ENCODE results near the gene PDLIM7. TPM values are rescaled to one million over a fixed set of nuclear protein-coding genes. Genes with fewer than 3 reads are reported as not detected.
"Not testable (repeated sequence)": the region's sequence is repeated elsewhere in the genome, so short reads cannot be mapped to it uniquely, and the experiment has no call there.

The PDLIM7 gene
- total RNA-seq, 2 experiments from 2014 or later = 41.2 to 42.2 TPM

GRCh38 chr5:177492841-177493240 is 4.6 kb downstream of the PDLIM7 start:
- H3K27ac Mint-ChIP-seq = no peak overlapping the region
- H3K4me3 Mint-ChIP-seq = no peak overlapping the region
- peaks cover 23% of the 10 kb centered on the region for H3K4me1 Mint-ChIP-seq (ENCODE audit: low read depth)
- CTCF ChIA-PET = interaction anchor here (0.6 to 3.2 kb wide), 8 partner anchors 14 to 103 kb away, joined by 3 to 14 read pairs (median 4); partner anchors contain the start of gene DDX41
- intact Hi-C loops (cut with micrococcal nuclease) = no loop called here
- peaks cover 1% of the 10 kb centered on the region for H3K27me3 Mint-ChIP-seq (ENCODE audit: low read depth)
- H3K36me3 Mint-ChIP-seq (ENCODE audit: low read depth) = peaks cover 6% of the 10 kb centered on the region
- DNase-seq = no peak
- H3K9me3 Mint-ChIP-seq = no peaks in the 10 kb centered on the region

- H3K27me3 Mint-ChIP-seq (ENCODE audit: low read depth) = no peaks in the 10 kb centered on the region
- H3K9me3 Mint-ChIP-seq = no peaks in the 10 kb centered on the region
- no peak overlapping the region for H3K27ac Mint-ChIP-seq
- H3K4me3 Mint-ChIP-seq = no peak overlapping the region
- DNase-seq = no peak
- peaks cover 21% of the 10 kb centered on the region for H3K4me1 Mint-ChIP-seq (ENCODE audit: low read depth)
- CTCF ChIA-PET = interaction anchor here (0.6 to 3.2 kb wide), 8 partner anchors 12 to 103 kb away, joined by 3 to 14 read pairs (median 4); partner anchors contain the start of gene DDX41
- peaks cover 6% of the 10 kb centered on the region for H3K36me3 Mint-ChIP-seq (ENCODE audit: low read depth)
- intact Hi-C loops (cut with micrococcal nuclease) = no loop called here
These were observed 5.2 kb downstream of the PDLIM7 start for GRCh38 chr5:177491983-177492746.

- H3K36me3 Mint-ChIP-seq (ENCODE audit: low read depth) = peaks cover 6% of the 10 kb centered on the region
- CTCF ChIA-PET = interaction anchor here (0.9 to 3.2 kb wide), 2 partner anchors 12 to 88 kb away, joined by 3 to 14 read pairs; no protein-coding TSS in a partner anchor
- intact Hi-C loops (cut with micrococcal nuclease) = no loop called here
- no peak overlapping the region for H3K4me3 Mint-ChIP-seq
- H3K27ac Mint-ChIP-seq = no peak overlapping the region
- no peaks in the 10 kb centered on the region for H3K9me3 Mint-ChIP-seq
- peaks cover 21% of the 10 kb centered on the region for H3K4me1 Mint-ChIP-seq (ENCODE audit: low read depth)
- H3K27me3 Mint-ChIP-seq (ENCODE audit: low read depth) = no peaks in the 10 kb centered on the region
- no peak for DNase-seq
These were observed 5.9 kb downstream of the PDLIM7 start for GRCh38 chr5:177491429-177491945.

- Mint-ChIP-seq H3K27me3 (ENCODE audit: low read depth) (no peaks in the 10 kb centered on the region), H3K4me3 (no peak overlapping the region), H3K27ac (no peak overlapping the region), H3K36me3 (ENCODE audit: low read depth) (peaks cover 6% of the 10 kb centered on the region), H3K4me1 (ENCODE audit: low read depth) (peaks cover 18% of the 10 kb centered on the region), H3K9me3 (no peaks in the 10 kb centered on the region)
- no peak for DNase-seq
- CTCF ChIA-PET = interaction anchor here (0.8 to 0.9 kb wide), 2 partner anchors 10 to 11 kb away, joined by 3 to 4 read pairs; no protein-coding TSS in a partner anchor
- intact Hi-C loops (cut with micrococcal nuclease) = no loop called here
These were observed 6.4 kb downstream of the PDLIM7 start for GRCh38 chr5:177490992-177491391.

- H3K9me3 Mint-ChIP-seq = no peaks in the 10 kb centered on the region
- H3K4me3 Mint-ChIP-seq = no peak overlapping the region
- DNase-seq = no peak
- intact Hi-C loops (cut with micrococcal nuclease) = no loop called here
- H3K27ac Mint-ChIP-seq = no peak overlapping the region
- H3K4me1 Mint-ChIP-seq (ENCODE audit: low read depth) = peaks cover 17% of the 10 kb centered on the region
- CTCF ChIA-PET = interaction anchor here (0.8 to 1.1 kb wide), 2 partner anchors 10 to 86 kb away, joined by 4 to 6 read pairs; no protein-coding TSS in a partner anchor
- peaks cover 6% of the 10 kb centered on the region for H3K36me3 Mint-ChIP-seq (ENCODE audit: low read depth)
- no peaks in the 10 kb centered on the region for H3K27me3 Mint-ChIP-seq (ENCODE audit: low read depth)
These were observed 7.0 kb downstream of the PDLIM7 start for GRCh38 chr5:177490311-177490991.

- Mint-ChIP-seq H3K4me1 (ENCODE audit: low read depth) (peaks cover 10% of the 10 kb centered on the region), H3K27me3 (ENCODE audit: low read depth) (no peaks in the 10 kb centered on the region), H3K36me3 (ENCODE audit: low read depth) (peaks cover 6% of the 10 kb centered on the region), H3K27ac (no peak overlapping the region), H3K4me3 (no peak overlapping the region), H3K9me3 (no peaks in the 10 kb centered on the region)
- no peak for DNase-seq
- CTCF ChIA-PET = interaction anchor here (1.1 to 1.8 kb wide), 2 partner anchors 12 to 84 kb away, joined by 6 read pairs; no protein-coding TSS in a partner anchor
- intact Hi-C loops (cut with micrococcal nuclease) = no loop called here
These were observed 8.2 kb downstream of the PDLIM7 start for GRCh38 chr5:177489119-177489716.

GRCh38 chr5:177487975-177488374 is 9.4 kb downstream of the PDLIM7 start:
- no peak for DNase-seq
- Mint-ChIP-seq H3K9me3 (no peaks in the 10 kb centered on the region), H3K4me1 (ENCODE audit: low read depth) (no peaks in the 10 kb centered on the region), H3K27ac (no peak overlapping the region), H3K4me3 (no peak overlapping the region), H3K36me3 (ENCODE audit: low read depth) (peaks cover 6% of the 10 kb centered on the region), H3K27me3 (ENCODE audit: low read depth) (no peaks in the 10 kb centered on the region)
- CTCF ChIA-PET = interaction anchor here (0.6 to 1.5 kb wide), 2 partner anchors 10 to 11 kb away, joined by 3 to 6 read pairs; no protein-coding TSS in a partner anchor
- intact Hi-C loops (cut with micrococcal nuclease) = no loop called here

GRCh38 chr5:177487144-177487543 is 10.3 kb downstream of the PDLIM7 start:
- H3K9me3 Mint-ChIP-seq = no peaks in the 10 kb centered on the region
- H3K27ac Mint-ChIP-seq = no peak overlapping the region
- H3K36me3 Mint-ChIP-seq (ENCODE audit: low read depth) = peaks cover 6% of the 10 kb centered on the region
- H3K27me3 Mint-ChIP-seq (ENCODE audit: low read depth) = no peaks in the 10 kb centered on the region
- no peak overlapping the region for H3K4me3 Mint-ChIP-seq
- CTCF ChIA-PET = interaction anchor here (0.6 kb wide), 1 partner anchor 20 kb away, joined by 7 read pairs; no protein-coding TSS in a partner anchor
- intact Hi-C loops (cut with micrococcal nuclease) = no loop called here
- DNase-seq = no peak
- no peaks in the 10 kb centered on the region for H3K4me1 Mint-ChIP-seq (ENCODE audit: low read depth)

GRCh38 chr5:177486256-177486655 is 11.1 kb downstream of the PDLIM7 start:
- Mint-ChIP-seq H3K4me1 (ENCODE audit: low read depth) (no peaks in the 10 kb centered on the region), H3K9me3 (no peaks in the 10 kb centered on the region), H3K36me3 (ENCODE audit: low read depth) (peaks cover 5% of the 10 kb centered on the region), H3K4me3 (no peak overlapping the region), H3K27ac (no peak overlapping the region), H3K27me3 (ENCODE audit: low read depth) (no peaks in the 10 kb centered on the region)
- intact Hi-C loops (cut with micrococcal nuclease) = no loop called here
- no peak for DNase-seq
- CTCF ChIA-PET = interaction anchor here (1.9 kb wide), 1 partner anchor 16 kb away, joined by 6 read pairs; no protein-coding TSS in a partner anchor

GRCh38 chr5:177485753-177486152 is 11.7 kb downstream of the PDLIM7 start:
- DNase-seq; H3K27ac Mint-ChIP-seq; H3K4me1 Mint-ChIP-seq (ENCODE audit: low read depth); H3K27me3 Mint-ChIP-seq (ENCODE audit: low read depth); intact Hi-C loops (cut with micrococcal nuclease); H3K9me3 Mint-ChIP-seq; H3K4me3 Mint-ChIP-seq; H3K36me3 Mint-ChIP-seq (ENCODE audit: low read depth): not testable (repeated sequence)
- CTCF ChIA-PET = interaction anchor here (1.9 kb wide), 1 partner anchor 16 kb away, joined by 6 read pairs; no protein-coding TSS in a partner anchor

- H3K27me3 Mint-ChIP-seq (ENCODE audit: low read depth) = no peaks in the 10 kb centered on the region
- no peak for DNase-seq
- intact Hi-C loops (cut with micrococcal nuclease) = no loop called here
- H3K36me3 Mint-ChIP-seq (ENCODE audit: low read depth) = peaks cover 2% of the 10 kb centered on the region
- CTCF ChIA-PET = interaction anchor here (1.9 kb wide), 1 partner anchor 17 kb away, joined by 6 read pairs; no protein-coding TSS in a partner anchor
- H3K27ac Mint-ChIP-seq = no peak overlapping the region
- peaks cover under 1% of the 10 kb centered on the region for H3K4me1 Mint-ChIP-seq (ENCODE audit: low read depth)
- H3K9me3 Mint-ChIP-seq = no peaks in the 10 kb centered on the region
- H3K4me3 Mint-ChIP-seq = no peak overlapping the region
These were observed 12.4 kb downstream of the PDLIM7 start for GRCh38 chr5:177484902-177485549.

Data from activated naive CD4-positive, alpha-beta T cell treated with anti-CD3 and anti-CD28 coated beads for 36 hours (primary cell).